Astrocyte (in vitro differentiated cells and primary cell): ENCODE data around the gene OR2T10. TPM values are rescaled to one million over a fixed set of nuclear protein-coding genes. Genes with fewer than 3 reads are reported as not detected.

Experiments used
- total RNA-seq: library from RNA; stranded (reverse); gene quantifications from 2 replicates; pipeline ENCODE4 v1.2.1, GENCODE V29; 2021

Gene OR2T10
- total RNA-seq, 1 donor from 2014 or later: not detected

Other genes with a start within 250 kb of the OR2T10 start
- not detected in 2 replicates for gene OR14C36, start 248.9 kb downstream of the OR2T10 start, total RNA-seq
- not detected in 2 replicates for gene OR2T4, start 236.0 kb downstream of the OR2T10 start, total RNA-seq
- not detected in 2 replicates for gene OR2T6, start 222.0 kb downstream of the OR2T10 start, total RNA-seq
- not detected in 2 replicates for gene OR2T1, start 194.7 kb downstream of the OR2T10 start, total RNA-seq
- not detected in 2 replicates for gene OR2T2, start 152.1 kb downstream of the OR2T10 start, total RNA-seq
- not detected in 2 replicates for gene OR2T3, start 124.3 kb downstream of the OR2T10 start, total RNA-seq
- not detected in 2 replicates for gene OR2T5, start 109.1 kb downstream of the OR2T10 start, total RNA-seq
- gene OR2G6, start 89.6 kb downstream of the OR2T10 start, total RNA-seq: not detected in 2 replicates
- not detected in 2 replicates for gene OR2T29, start 34.9 kb downstream of the OR2T10 start, total RNA-seq
- gene OR2T34, start 22.9 kb downstream of the OR2T10 start, total RNA-seq: not detected in 2 replicates
- not detected in 2 replicates for gene OR2T11, start 37.4 kb upstream of the OR2T10 start, total RNA-seq
- gene OR2T35, start 47.6 kb upstream of the OR2T10 start, total RNA-seq: not detected in 2 replicates
- not detected in 2 replicates for gene OR2T27, start 57.8 kb upstream of the OR2T10 start, total RNA-seq
- gene OR14I1, start 105.1 kb upstream of the OR2T10 start, total RNA-seq: not detected in 2 replicates
- gene LYPD8, start 158.1 kb upstream of the OR2T10 start, total RNA-seq: not detected in 2 replicates
- gene SH3BP5L, start 228.2 kb upstream of the OR2T10 start, total RNA-seq: 34.9 and 37.7 TPM in 2 replicates
- 16.2 and 20.6 TPM in 2 replicates for gene ZNF672, start 240.5 kb upstream of the OR2T10 start, total RNA-seq